ENCODE measurements around the gene SYNC. TPM values are rescaled to one million over a fixed set of nuclear protein-coding genes. Genes with fewer than 3 reads are reported as not detected.
A peak's percentile ranks its signal among the peaks of the same experiment; 100 is the strongest.
"Not testable (repeated sequence)": the region's sequence is repeated elsewhere in the genome, so short reads cannot be mapped to it uniquely, and the experiment has no call there.

The SYNC gene
- total RNA-seq, 1 donor: 139 TPM

- H3K4me1 ChIP-seq (ENCODE audit: insufficient read depth, low read length): peaks cover 12% of the 10 kb centered on the region
- H3K9me3 ChIP-seq (ENCODE audit: low read depth, low read length): no peaks in the 10 kb centered on the region
- no peak overlapping the region for H2AFZ ChIP-seq (ENCODE audit: low read length)
- H3K79me2 ChIP-seq (ENCODE audit: insufficient read depth, low read length): peaks cover 71% of the 10 kb centered on the region
- H3K4me3 ChIP-seq (ENCODE audit: insufficient read depth, low read length): no peak overlapping the region
- H3K27me3 ChIP-seq (ENCODE audit: insufficient read depth, low read length): no peaks in the 10 kb centered on the region
- DNase-seq (ENCODE audit: insufficient read length, low spot score, missing footprints): no peak
- peak overlapping the region; percentile 16 for H3K4me2 ChIP-seq (ENCODE audit: insufficient read depth, low read length)
- H4K20me1 ChIP-seq (ENCODE audit: insufficient read depth, low read length): peaks cover 10% of the 10 kb centered on the region
- no peak overlapping the region for H3K27ac ChIP-seq (ENCODE audit: low read depth, low read length)
- TF ChIP-seq CTCF (IDR thresholded peaks at IDR 0.05; ENCODE audit: extremely low read depth, low read depth, low read length): no peak
- H3K36me3 ChIP-seq (ENCODE audit: insufficient read depth, low read length): peaks cover 10% of the 10 kb centered on the region
Measured at GRCh38 chr1:32647308-32648134, 55.0 kb downstream of the SYNC start.

DNA sequence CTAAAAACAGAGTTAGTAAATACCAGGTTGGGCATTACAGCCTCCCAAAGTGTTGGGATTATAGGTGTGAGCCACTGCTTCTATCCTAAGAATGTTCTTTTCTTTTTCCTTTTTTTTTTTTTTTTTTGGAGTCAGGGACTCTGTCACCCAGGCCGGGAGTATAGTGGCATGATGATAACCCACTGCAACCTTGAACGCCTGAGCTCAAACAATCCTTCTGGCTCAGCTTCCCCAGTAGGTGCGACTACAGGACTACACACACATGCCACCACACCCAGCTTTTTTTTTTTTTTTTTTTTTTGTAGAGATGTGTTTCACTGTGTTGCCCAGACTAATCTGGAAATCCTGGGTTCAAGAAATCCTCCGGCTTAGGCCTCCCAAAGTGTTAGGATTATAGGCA, 58.1 kb downstream of the SYNC start:
- DNase-seq (ENCODE audit: insufficient read length, low spot score, missing footprints): no peak
- H3K27me3 ChIP-seq (ENCODE audit: insufficient read depth, low read length): no peaks in the 10 kb centered on the region
- H3K36me3 ChIP-seq (ENCODE audit: insufficient read depth, low read length): peaks cover 13% of the 10 kb centered on the region
- no peaks in the 10 kb centered on the region for H3K9me3 ChIP-seq (ENCODE audit: low read depth, low read length)
- no peak overlapping the region for H3K27ac ChIP-seq (ENCODE audit: low read depth, low read length)
- H2AFZ ChIP-seq (ENCODE audit: low read length): no peak overlapping the region
- H3K4me1 ChIP-seq (ENCODE audit: insufficient read depth, low read length): peaks cover 4% of the 10 kb centered on the region
- no peak overlapping the region for H3K4me2 ChIP-seq (ENCODE audit: insufficient read depth, low read length)
- H3K79me2 ChIP-seq (ENCODE audit: insufficient read depth, low read length): peaks cover 62% of the 10 kb centered on the region
- no peak overlapping the region for H3K4me3 ChIP-seq (ENCODE audit: insufficient read depth, low read length)
- no peak for TF ChIP-seq CTCF (IDR thresholded peaks at IDR 0.05; ENCODE audit: extremely low read depth, low read depth, low read length)
- H4K20me1 ChIP-seq (ENCODE audit: insufficient read depth, low read length): peaks cover 7% of the 10 kb centered on the region

DNA sequence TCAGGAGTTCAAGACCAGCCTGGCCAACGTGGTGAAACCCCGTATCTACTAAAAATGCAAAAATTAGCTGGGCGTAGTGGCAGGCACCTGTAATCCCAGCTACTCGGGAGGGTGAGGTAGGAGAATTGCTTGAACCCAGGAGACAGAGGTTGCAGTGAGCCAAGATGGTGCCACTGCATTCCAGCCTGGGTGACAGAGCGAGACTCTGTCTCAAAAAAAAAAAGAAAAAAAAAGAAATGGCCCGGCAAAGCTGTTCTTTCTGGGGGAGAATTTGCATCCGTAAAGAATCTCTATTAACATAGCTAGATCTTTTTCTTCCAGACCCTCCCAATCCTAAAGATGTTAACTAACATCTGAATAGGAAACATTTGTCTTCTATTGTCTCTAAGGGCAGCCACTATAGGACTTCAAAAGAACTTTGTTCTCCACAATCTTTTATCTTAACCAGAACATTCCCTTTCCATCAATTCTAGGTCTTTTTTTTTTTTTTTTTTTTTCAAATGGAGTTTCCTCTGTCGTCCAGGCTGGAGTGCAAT, 60.2 kb downstream of the SYNC start:
- not testable (repeated sequence) for H3K4me2 ChIP-seq (ENCODE audit: insufficient read depth, low read length); H3K4me3 ChIP-seq (ENCODE audit: insufficient read depth, low read length); H3K27me3 ChIP-seq (ENCODE audit: insufficient read depth, low read length); H3K27ac ChIP-seq (ENCODE audit: low read depth, low read length); H3K9me3 ChIP-seq (ENCODE audit: low read depth, low read length); H2AFZ ChIP-seq (ENCODE audit: low read length); H4K20me1 ChIP-seq (ENCODE audit: insufficient read depth, low read length); DNase-seq (ENCODE audit: insufficient read length, low spot score, missing footprints); H3K4me1 ChIP-seq (ENCODE audit: insufficient read depth, low read length)
- Histone ChIP-seq H3K36me3 (ENCODE audit: insufficient read depth, low read length) (peaks cover 13% of the 10 kb centered on the region), H3K79me2 (ENCODE audit: insufficient read depth, low read length) (peaks cover 57% of the 10 kb centered on the region)

- Histone ChIP-seq H4K20me1 (ENCODE audit: insufficient read depth, low read length) (no peaks in the 10 kb centered on the region), H3K9me3 (ENCODE audit: low read depth, low read length) (no peaks in the 10 kb centered on the region), H3K36me3 (ENCODE audit: insufficient read depth, low read length) (peaks cover 7% of the 10 kb centered on the region), H3K27ac (ENCODE audit: low read depth, low read length) (peak overlapping the region; percentile 1), H3K4me2 (ENCODE audit: insufficient read depth, low read length) (no peak overlapping the region), H3K4me3 (ENCODE audit: insufficient read depth, low read length) (no peak overlapping the region), H2AFZ (ENCODE audit: low read length) (no peak overlapping the region), H3K27me3 (ENCODE audit: insufficient read depth, low read length) (no peaks in the 10 kb centered on the region), H3K4me1 (ENCODE audit: insufficient read depth, low read length) (no peaks in the 10 kb centered on the region), H3K79me2 (ENCODE audit: insufficient read depth, low read length) (peaks cover 60% of the 10 kb centered on the region)
- peak; percentile 78 for DNase-seq (ENCODE audit: insufficient read length, low spot score, missing footprints)
- TF ChIP-seq CTCF (IDR thresholded peaks at IDR 0.05; ENCODE audit: extremely low read depth, low read depth, low read length): no peak
Measured at GRCh38 chr1:32639489-32640075, 63.0 kb downstream of the SYNC start.

Data from osteoblast (primary cell).